ENCODE data around the gene GANC.

GANC gene

GRCh38 chr15:42385206-42385979 is 112.4 kb downstream of the GANC start:
- DNase-seq, result no peak

- no peak for DNase-seq
Observed at GRCh38 chr15:42385980-42386700, 113.1 kb downstream of the GANC start.

DNA sequence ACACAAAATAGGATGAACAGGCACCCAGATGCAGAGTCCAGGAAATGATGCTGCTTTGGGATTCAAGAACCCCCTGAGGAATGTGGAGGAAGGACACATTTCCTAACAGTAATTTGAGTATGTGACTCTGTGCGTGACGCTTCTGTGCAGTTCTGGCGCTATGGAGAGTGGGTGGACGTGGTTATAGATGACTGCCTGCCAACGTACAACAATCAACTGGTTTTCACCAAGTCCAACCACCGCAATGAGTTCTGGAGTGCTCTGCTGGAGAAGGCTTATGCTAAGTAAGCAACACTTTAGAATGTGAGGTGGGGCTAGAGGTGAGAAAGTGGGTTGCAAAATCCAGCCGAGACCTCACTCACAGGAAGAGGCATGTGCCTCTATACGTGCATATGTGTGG is 114.6 kb downstream of the GANC start:
- no peak for DNase-seq

GRCh38 chr15:42392309-42393024 is 119.5 kb downstream of the GANC start:
- no peak for DNase-seq

GRCh38 chr15:42394106-42394505 is 121.1 kb downstream of the GANC start:
- no peak for DNase-seq

- no peak for DNase-seq
Observed at GRCh38 chr15:42395838-42396237, 122.8 kb downstream of the GANC start.

- no peak for DNase-seq
Observed at GRCh38 chr15:42401544-42402454, 128.8 kb downstream of the GANC start.

DNA sequence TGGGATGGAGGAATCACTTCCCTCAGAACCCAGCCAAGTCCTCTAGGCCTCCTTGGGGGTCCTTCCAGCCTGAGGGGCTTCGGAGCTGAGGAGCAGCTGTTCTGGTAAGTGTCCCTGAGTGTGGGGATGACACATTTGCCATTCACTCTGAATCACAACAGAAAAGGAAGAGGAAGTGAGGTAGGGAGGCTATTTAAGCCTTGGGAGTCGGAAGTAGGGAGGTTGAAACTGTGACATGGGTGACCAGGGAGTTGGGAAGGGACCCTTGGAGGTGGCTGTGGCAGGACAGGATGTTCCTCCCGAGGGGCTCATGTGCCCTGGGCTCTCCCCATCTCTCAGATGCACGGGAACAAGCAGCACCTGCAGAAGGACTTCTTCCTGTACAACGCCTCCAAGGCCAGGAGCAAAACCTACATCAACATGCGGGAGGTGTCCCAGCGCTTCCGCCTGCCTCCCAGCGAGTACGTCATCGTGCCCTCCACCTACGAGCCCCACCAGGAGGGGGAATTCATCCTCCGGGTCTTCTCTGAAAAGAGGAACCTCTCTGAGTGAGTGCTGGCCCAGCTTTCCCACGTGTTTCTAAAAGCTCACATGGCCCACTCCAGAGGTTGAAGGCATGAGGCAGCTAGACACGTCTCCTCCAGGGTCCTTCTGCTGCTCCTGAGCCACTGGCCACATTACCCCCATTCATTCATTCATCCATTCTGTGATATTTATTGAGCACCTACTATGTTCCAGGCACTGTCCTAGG is 129.6 kb downstream of the GANC start:
- DNase-seq, result no peak

GRCh38 chr15:42403389-42403788 is 130.4 kb downstream of the GANC start:
- DNase-seq, result no peak

DNA sequence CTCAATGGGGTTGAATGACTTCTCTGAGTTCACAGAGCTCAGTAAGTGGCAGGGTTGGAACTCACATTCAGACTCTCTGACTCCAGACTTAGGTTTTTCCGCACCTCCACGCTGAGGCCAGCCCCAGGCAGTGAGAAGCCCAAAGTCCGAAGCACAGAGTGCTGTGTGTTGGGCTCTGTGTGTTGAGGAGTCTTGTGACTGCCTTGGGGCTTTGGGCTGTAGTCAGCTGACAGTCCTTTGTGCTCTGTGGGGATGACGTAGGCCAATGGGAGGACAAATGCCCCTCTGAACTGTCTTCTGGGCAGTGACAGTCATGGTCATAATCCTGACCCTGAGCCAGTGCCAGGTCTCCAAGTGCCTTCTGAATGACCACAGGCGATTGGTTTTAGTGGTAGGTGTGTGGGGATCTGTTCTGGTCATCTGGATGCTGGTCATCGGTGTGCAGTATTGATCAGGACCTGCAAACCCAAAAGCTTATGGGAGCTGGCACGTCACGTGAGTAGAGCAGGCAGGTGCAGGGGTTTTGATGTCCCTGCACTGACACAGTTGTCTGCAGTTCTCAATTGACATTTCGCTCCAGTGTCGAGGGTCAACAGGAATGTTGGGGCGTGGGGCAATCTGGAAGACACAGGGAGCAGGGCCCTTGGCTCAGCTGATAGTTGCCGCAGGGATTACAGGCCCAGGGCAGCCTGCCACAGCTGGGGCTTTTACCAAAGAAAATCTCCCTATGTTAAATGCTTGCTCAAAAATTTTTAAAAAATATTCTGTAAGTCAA is 131.6 kb downstream of the GANC start:
- no peak for DNase-seq

GRCh38 chr15:42405863-42406482 is 133.0 kb downstream of the GANC start:
- no peak for DNase-seq

Measured in CD4-positive, alpha-beta T cell treated with Interleukin-17A for 4 hours (primary cell).